SK-N-SH (cell line): ENCODE data around the gene PARK7. TPM values are rescaled to one million over a fixed set of nuclear protein-coding genes. Genes with fewer than 3 reads are reported as not detected.
"Not testable (repeated sequence)": the region's sequence is repeated elsewhere in the genome, so short reads cannot be mapped to it uniquely, and the experiment has no call there.

Source experiments
- CTCF ChIA-PET: fragments of 300-600, 350-600 bp; formaldehyde crosslinking; extraction: SDS; loops from one replicate; lab custom pipeline; 2021; lab: Yijun Ruan, JAX
- POLR2A ChIA-PET: fragments of 350-600 bp; sonication (Branson Sonifier 250); formaldehyde crosslinking; extraction: SDS; loops from one replicate; lab custom pipeline; 2020; ENCODE audit warnings: antibody characterized with exemption, inconsistent platforms; lab: Yijun Ruan, JAX
- DNase-seq: peaks from one replicate; pipeline ENCODE4 v3.0.0; 2012
- H2AFZ ChIP-seq: fragments of 200-600 bp; sonication (generic); 2 replicates; pipeline ENCODE4 v1.8.1; 2016; ENCODE audit warnings: antibody characterized with exemption, mild to moderate bottlenecking, low read depth
- H3F3A ChIP-seq: fragments of 200-600 bp; sonication (generic); replicated peaks from 2 replicates; pipeline ENCODE3; 2016; ENCODE audit warnings: antibody characterized with exemption, mild to moderate bottlenecking; ENCODE audit not compliant: insufficient read depth
- H3K27ac ChIP-seq, 2 experiments: fragments of 200-500 bp in 1 of 2; fragments of 200-600 bp in 1 of 2; sonication (Bioruptor generic) in 1 of 2; sonication (generic), shearing (Covaris generic) in 1 of 2; 2 replicates each; pipeline versions ENCODE4 v1.5.1 to v1.6.1; 2014 to 2016; ENCODE audit warnings: low read depth in 2 of 2, inconsistent platforms in 1 of 2, low read length in 1 of 2, mild to moderate bottlenecking in 1 of 2, mixed read lengths in 1 of 2
- H3K27me3 ChIP-seq: fragments of 200-600 bp; sonication (generic), shearing (Covaris generic); 2 replicates; pipeline ENCODE4 v1.6.1; 2016; ENCODE audit warnings: mixed run types; ENCODE audit not compliant: insufficient read depth
- H3K36me3 ChIP-seq, 2 experiments: fragments of 200-500 bp in 1 of 2; fragments of 200-600 bp in 1 of 2; sonication (Bioruptor generic) in 1 of 2; sonication (generic) in 1 of 2; replicated peaks in 1 of 2; 2 replicates each; pipeline versions ENCODE3 to v1.5.1; 2014 to 2016; ENCODE audit warnings: low read length in 1 of 2, mild to moderate bottlenecking in 1 of 2; ENCODE audit not compliant: insufficient read depth in 2 of 2, control insufficient read depth in 1 of 2
- H3K4me1 ChIP-seq, 2 experiments: fragments of 200-500 bp in 1 of 2; fragments of 200-600 bp in 1 of 2; sonication (Bioruptor generic) in 1 of 2; sonication (generic), shearing (Covaris generic) in 1 of 2; 2 replicates each; pipeline versions ENCODE4 v1.5.1 to v1.6.1; 2014 to 2016; ENCODE audit warnings: low read depth in 1 of 2, low read length in 1 of 2, mixed run types in 1 of 2; ENCODE audit not compliant: insufficient read depth in 2 of 2, control insufficient read depth in 1 of 2
- H3K4me2 ChIP-seq: fragments of 200-600 bp; sonication (generic), shearing (Covaris generic); 2 replicates; pipeline ENCODE4 v1.6.1; 2017; ENCODE audit warnings: mixed run types
- H3K4me3 ChIP-seq, 2 experiments: fragments of 200-500 bp in 1 of 2; fragments of 200-600 bp in 1 of 2; sonication (Bioruptor generic) in 1 of 2; sonication (generic), shearing (Covaris generic) in 1 of 2; 2 replicates each; pipeline versions ENCODE4 v1.5.1 to v1.8.1; 2014 to 2016; ENCODE audit warnings: low read depth in 2 of 2, inconsistent platforms in 1 of 2, low read length in 1 of 2, mild to moderate bottlenecking in 1 of 2, mixed read lengths in 1 of 2, moderate library complexity in 1 of 2
- H3K79me2 ChIP-seq: fragments of 200-600 bp; sonication (generic); 2 replicates; pipeline ENCODE4 v1.8.1; 2017; ENCODE audit warnings: mild to moderate bottlenecking; ENCODE audit not compliant: insufficient read depth
- H3K9ac ChIP-seq: fragments of 200-600 bp; sonication (generic); 2 replicates; pipeline ENCODE4 v1.6.1; 2017; ENCODE audit warnings: mixed run types
- H3K9me2 ChIP-seq: fragments of 200-600 bp; sonication (generic); 2 replicates; pipeline ENCODE4 v1.6.1; 2017; ENCODE audit warnings: mixed run types
- H3K9me3 ChIP-seq: fragments of 200-600 bp; sonication (generic); 2 replicates; pipeline ENCODE4 v1.6.1; 2017; ENCODE audit warnings: mixed run types, mild to moderate bottlenecking, moderate library complexity
- H4K20me1 ChIP-seq: fragments of 200-600 bp; sonication (generic); 2 replicates; pipeline ENCODE4 v1.6.1; 2017; ENCODE audit warnings: mild to moderate bottlenecking, mixed run types; ENCODE audit not compliant: insufficient read depth
- FOSL2 ChIP-seq: IDR thresholded peaks from 2 replicates; pipeline ENCODE4 v1.4.0; 2012; ENCODE audit warnings: low read depth, mild to moderate bottlenecking, moderate library complexity, borderline replicate concordance
- FOXM1 ChIP-seq: IDR thresholded peaks from 2 replicates; pipeline ENCODE4 v1.4.0; 2012; ENCODE audit warnings: low read depth, mild to moderate bottlenecking
- JUND ChIP-seq: IDR thresholded peaks from 2 replicates; pipeline ENCODE4 v1.4.0; 2012
- MEF2A ChIP-seq: IDR thresholded peaks from 2 replicates; pipeline ENCODE4 v1.4.0; 2012; ENCODE audit warnings: low read depth, borderline replicate concordance
- RAD21 ChIP-seq: IDR thresholded peaks from 2 replicates; pipeline ENCODE4 v1.6.1; 2012; ENCODE audit warnings: mild to moderate bottlenecking, low read length
- RXRA ChIP-seq: IDR thresholded peaks from 2 replicates; pipeline ENCODE4 v1.4.0; 2012; ENCODE audit warnings: low read depth, mild to moderate bottlenecking, borderline replicate concordance
- SIN3A ChIP-seq: IDR thresholded peaks from 2 replicates; pipeline ENCODE4 v1.6.1; 2012; ENCODE audit warnings: low read depth, mild to moderate bottlenecking, low read length, moderate library complexity, borderline replicate concordance
- WGBS: methylation state at CpG from one replicate; pipeline ENCODE4 v1.1.6; 2017; ENCODE audit warnings: low lambda C conversion rate; 5-methylcytosine and 5-hydroxymethylcytosine counted together
- polyA plus RNA-seq, 3 experiments: library from polyadenylated mRNA; depleted of rRNA; stranded (reverse); fragments of >200 nt; gene quantifications; 2 replicates each; pipeline ENCODE4 v1.2.3, GENCODE V29; 2012
- TF ChIP-seq, protein P1 (sequence below): IDR thresholded peaks from 2 replicates; pipeline ENCODE4 v1.4.0; 2012; ENCODE audit warnings: low read depth, borderline replicate concordance

PARK7 gene
- polyA plus RNA-seq, 1 of the 3 experiments (the other 2 are of a cell fraction) = 415 TPM

DNA sequence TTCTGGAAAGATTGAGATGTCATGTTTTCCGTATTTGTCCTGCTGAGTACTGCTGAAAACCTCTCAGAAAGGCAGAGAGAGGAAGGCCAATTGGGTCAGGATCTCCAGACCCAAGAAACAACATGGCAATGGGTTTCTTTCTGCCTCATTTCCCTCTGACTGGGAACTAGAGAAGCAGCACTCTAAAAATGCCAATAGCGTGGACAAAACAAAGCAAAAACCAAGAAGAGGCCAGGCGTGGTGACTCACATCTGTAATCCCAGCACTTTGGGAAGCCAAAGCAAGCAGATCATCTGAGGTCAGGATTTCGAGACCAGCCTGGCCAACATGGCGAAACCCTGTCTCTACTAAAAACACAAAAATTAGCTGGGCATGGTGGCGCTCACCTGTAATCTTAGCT lies 39.2 kb upstream of the PARK7 start:
- Histone ChIP-seq H3K9me3 (no peaks in the 10 kb centered on the region), H3F3A (no peaks in the 10 kb centered on the region), H3K27me3 (no peaks in the 10 kb centered on the region), H3K4me2 (no peak overlapping the region), H3K9ac (no peak overlapping the region), H3K36me3 (no peaks in the 10 kb centered on the region), H3K4me1 (no peaks in the 10 kb centered on the region), H3K4me3 (no peak overlapping the region), H3K9me2 (no peaks in the 10 kb centered on the region), H2AFZ (peak overlapping the region; percentile 75; the same call in 1 of the 2 replicates), H3K79me2 (no peaks in the 10 kb centered on the region), H4K20me1 (no peaks in the 10 kb centered on the region), H3K27ac (no peak overlapping the region)
- ChIA-PET POLR2A (interaction anchor here (1.1 kb wide), 1 partner anchor 14 kb away, joined by 3 read pairs; no protein-coding TSS in a partner anchor), CTCF (no interaction called here)
- WGBS = 86% methylated on average over 6 of the region's 6 CpGs
- no peak for DNase-seq
- TF ChIP-seq MEF2A (no peak), FOSL2 (peak; percentile 9; the same call in 1 of the 2 replicates), RAD21 (no peak)
- TF ChIP-seq, protein P1, sequence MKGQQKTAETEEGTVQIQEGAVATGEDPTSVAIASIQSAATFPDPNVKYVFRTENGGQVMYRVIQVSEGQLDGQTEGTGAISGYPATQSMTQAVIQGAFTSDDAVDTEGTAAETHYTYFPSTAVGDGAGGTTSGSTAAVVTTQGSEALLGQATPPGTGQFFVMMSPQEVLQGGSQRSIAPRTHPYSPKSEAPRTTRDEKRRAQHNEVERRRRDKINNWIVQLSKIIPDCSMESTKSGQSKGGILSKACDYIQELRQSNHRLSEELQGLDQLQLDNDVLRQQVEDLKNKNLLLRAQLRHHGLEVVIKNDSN = no peak

DNA sequence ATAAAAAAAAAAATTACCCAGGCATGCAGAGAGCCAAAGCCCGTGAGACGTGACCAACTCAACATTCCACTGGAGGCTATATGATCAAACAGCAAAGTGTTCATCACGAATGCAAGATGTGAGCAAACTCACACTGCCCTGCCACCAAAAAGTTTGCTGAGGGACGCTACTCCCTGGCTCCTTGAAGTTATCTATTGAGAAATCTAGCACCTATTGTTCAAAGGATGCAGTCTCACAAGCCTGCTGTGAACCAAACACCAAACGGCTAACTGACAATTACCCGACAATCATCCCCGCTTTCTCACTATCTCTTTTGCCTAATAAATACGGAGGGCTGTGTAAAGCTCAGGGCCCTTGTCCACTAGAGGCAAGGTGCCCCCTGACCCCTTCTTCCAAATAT lies 34.5 kb upstream of the PARK7 start:
- H3K4me3 ChIP-seq, H3K27me3 ChIP-seq, H2AFZ ChIP-seq, H4K20me1 ChIP-seq, DNase-seq, POLR2A ChIA-PET, H3K9me3 ChIP-seq, H3K9me2 ChIP-seq, CTCF ChIA-PET, H3K79me2 ChIP-seq, H3K9ac ChIP-seq, H3K27ac ChIP-seq, H3K36me3 ChIP-seq, H3K4me1 ChIP-seq, H3F3A ChIP-seq, H3K4me2 ChIP-seq: not testable (repeated sequence)
- WGBS = 90% methylated on average over 8 of the region's 8 CpGs

DNA sequence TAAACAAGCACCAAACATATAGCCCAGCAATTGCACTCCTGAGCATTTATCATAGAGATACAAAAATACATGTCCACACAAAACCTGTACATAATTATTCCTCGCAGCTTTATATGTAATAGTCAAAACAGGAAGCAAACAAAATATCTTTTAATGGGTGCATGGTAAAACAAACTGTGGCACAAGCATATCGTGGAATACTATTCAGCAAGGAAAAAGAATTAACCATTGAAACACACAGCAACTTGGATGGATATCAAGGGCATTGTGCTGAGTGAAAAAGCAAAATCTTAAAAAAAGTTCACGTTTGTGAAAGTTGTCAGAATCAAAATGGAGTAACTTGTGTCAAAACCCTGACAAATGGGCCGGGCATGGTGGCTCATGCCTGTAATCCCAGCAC lies 33.3 kb upstream of the PARK7 start:
- Histone ChIP-seq H3K9me3 (no peaks in the 10 kb centered on the region), H3K79me2 (no peaks in the 10 kb centered on the region)
- 66% methylated on average over 4 of the region's 4 CpGs for WGBS

DNA sequence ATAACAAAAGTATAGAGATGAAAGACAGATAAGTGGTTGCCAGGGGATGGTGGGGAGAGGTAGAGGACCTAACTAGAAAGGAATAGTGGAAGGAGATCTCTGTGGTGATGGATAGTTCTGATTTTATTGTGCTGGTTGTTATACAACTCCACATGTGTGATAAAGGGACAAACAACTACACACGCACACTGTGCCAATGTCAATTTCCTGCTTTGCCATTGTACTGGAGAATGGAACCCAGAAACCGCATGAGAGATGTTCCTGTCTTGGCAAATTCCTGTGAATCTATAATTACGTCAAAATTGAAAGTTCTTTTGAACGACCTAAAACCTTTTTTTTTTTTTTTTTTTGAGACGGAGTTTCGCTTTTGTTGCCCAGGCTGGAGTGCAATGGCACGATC lies 31.9 kb upstream of the PARK7 start:
- H3K27me3 ChIP-seq = no peaks in the 10 kb centered on the region
- H3K9me3 ChIP-seq = no peaks in the 10 kb centered on the region
- H3K4me2 ChIP-seq = no peak overlapping the region
- TF ChIP-seq SIN3A (no peak), RXRA (no peak)
- H3F3A ChIP-seq = no peaks in the 10 kb centered on the region
- no peak overlapping the region for H3K27ac ChIP-seq
- H3K9me2 ChIP-seq = no peaks in the 10 kb centered on the region
- no peak overlapping the region for H3K9ac ChIP-seq
- H3K36me3 ChIP-seq = no peaks in the 10 kb centered on the region
- H4K20me1 ChIP-seq = no peaks in the 10 kb centered on the region
- ChIA-PET CTCF (no interaction called here), POLR2A (no interaction called here)
- no peaks in the 10 kb centered on the region for H3K79me2 ChIP-seq
- no peak overlapping the region for H2AFZ ChIP-seq
- WGBS = 74% methylated on average over 7 of the region's 7 CpGs
- no peak overlapping the region for H3K4me3 ChIP-seq
- H3K4me1 ChIP-seq = no peaks in the 10 kb centered on the region; a peak in 1 of 4 replicates
- DNase-seq = no peak

More for the DNA sequence above, 33.3 kb upstream of the PARK7 start:
- Histone ChIP-seq H3K27me3 (no peaks in the 10 kb centered on the region), H3K36me3 (no peaks in the 10 kb centered on the region), H4K20me1 (no peaks in the 10 kb centered on the region), H2AFZ (no peak overlapping the region), H3K4me1 (no peaks in the 10 kb centered on the region; a peak in 1 of 4 replicates), H3K9ac (no peak overlapping the region)
- CTCF ChIA-PET = no interaction called here
- no peak for TF ChIP-seq MEF2A
- no peak for TF ChIP-seq FOXM1
- TF ChIP-seq JUND = no peak
- TF ChIP-seq, all 33 proteins: peak for 0
- Histone ChIP-seq H3K27ac (no peak overlapping the region), H3K4me3 (no peak overlapping the region), H3K4me2 (no peak overlapping the region), H3K9me2 (no peaks in the 10 kb centered on the region), H3F3A (no peaks in the 10 kb centered on the region)
- POLR2A ChIA-PET = no interaction called here
- no peak for DNase-seq
